HepG2 (cell line): Measurements from ENCODE around the gene STUB1. TPM values are rescaled to one million over a fixed set of nuclear protein-coding genes. Genes with fewer than 3 reads are reported as not detected.
A peak's percentile ranks its signal among the peaks of the same experiment; 100 is the strongest.

Experiments used
- ARNTL ChIP-seq: sonication (generic); formaldehyde crosslinking; IDR thresholded peaks from 2 replicates; pipeline ENCODE4 v1.4.0; 2020; ENCODE audit warnings: mild to moderate bottlenecking, missing genetic modification reagents
- EED ChIP-seq: sonication (generic); formaldehyde crosslinking; IDR thresholded peaks from 2 replicates; pipeline ENCODE4 v1.5.0; 2020; ENCODE audit warnings: mild to moderate bottlenecking, missing genetic modification reagents
- KDM3A ChIP-seq: IDR thresholded peaks from 2 replicates; pipeline ENCODE4 v1.6.1; 2018; ENCODE audit warnings: low read depth, missing compliant biosample characterization
- SNAI1 ChIP-seq: sonication (generic); formaldehyde crosslinking; IDR thresholded peaks from 2 replicates; pipeline ENCODE4 v1.5.0; 2020; ENCODE audit warnings: mild to moderate bottlenecking, missing genetic modification reagents, borderline replicate concordance
- SOX13 ChIP-seq, 3 experiments: fragments of 450-650 bp in 1 of 3; sonication (generic) in 1 of 3; formaldehyde crosslinking in 1 of 3; IDR thresholded peaks in 2 of 3; conservative IDR thresholded peaks in 1 of 3; 2 replicates each; pipeline versions ENCODE4 v1.5.0 to v1.6.1; 2016 to 2020; ENCODE audit warnings: antibody characterized with exemption in 1 of 3, mild to moderate bottlenecking in 1 of 3, missing compliant biosample characterization in 1 of 3, missing genetic modification reagents in 1 of 3, moderate library complexity in 1 of 3
- SPEN ChIP-seq: sonication (generic); formaldehyde crosslinking; IDR thresholded peaks from 2 replicates; pipeline ENCODE4 v1.5.1; 2020; ENCODE audit warnings: low read depth, mild to moderate bottlenecking, missing genetic modification reagents
- ZMYM2 ChIP-seq: sonication (generic); formaldehyde crosslinking; IDR thresholded peaks from 2 replicates; pipeline ENCODE4 v1.8.0; 2022; ENCODE audit warnings: mild to moderate bottlenecking, missing genetic modification reagents
- ZNF614 ChIP-seq: IDR thresholded peaks from 2 replicates; pipeline ENCODE4 v1.6.1; 2018; ENCODE audit warnings: missing biosample characterization, missing genetic modification reagents, inconsistent platforms, borderline replicate concordance
- ZNF616 ChIP-seq: sonication (generic); formaldehyde crosslinking; IDR thresholded peaks from 2 replicates; pipeline ENCODE4 v1.5.0; 2020; ENCODE audit warnings: low read depth, mild to moderate bottlenecking, missing genetic modification reagents
- polyA plus RNA-seq, 8 experiments: library from polyadenylated mRNA; depleted of rRNA in 3 of 8; stranded (reverse) in 7 of 8; unstranded in 1 of 8; fragments of >200 nt; fragmentation: Illumina TruSeq in 4 of 8; extraction: Trizol in 4 of 8; gene quantifications; 2 replicates each; pipeline versions ENCODE4 v1.2.1 to v1.2.3, GENCODE V29; 2011 to 2016; ENCODE audit warnings: low read depth in 4 of 8, missing spikeins in 1 of 8, mixed read lengths in 1 of 8; ENCODE audit not compliant: insufficient read depth in 1 of 8
- total RNA-seq, 5 experiments: library from RNA; depleted of rRNA; stranded (reverse); fragments of >200 nt; fragmentation: Illumina TruSeq; extraction: Trizol; gene quantifications; 2 replicates each; pipeline ENCODE4 v1.2.3, GENCODE V29; 2016; ENCODE audit warnings: low read depth in 1 of 5
- TF ChIP-seq, protein P1 (sequence below): sonication (generic); formaldehyde crosslinking; IDR thresholded peaks from 2 replicates; pipeline ENCODE4 v1.5.0; 2020; ENCODE audit warnings: missing genetic modification reagents
- TF ChIP-seq, protein P2 (sequence below): sonication (generic); formaldehyde crosslinking; IDR thresholded peaks from 2 replicates; pipeline ENCODE4 v1.8.1; 2022; ENCODE audit warnings: low read depth, mild to moderate bottlenecking, missing genetic modification reagents
- TF ChIP-seq, protein P3 (sequence below): sonication (generic); formaldehyde crosslinking; conservative IDR thresholded peaks from 2 replicates; pipeline ENCODE4 v1.4.0; 2020; ENCODE audit warnings: missing genetic modification reagents
- TF ChIP-seq, protein P4 (sequence below): IDR thresholded peaks from 2 replicates; pipeline ENCODE4 v1.6.1; 2018; ENCODE audit warnings: missing genetic modification reagents
- TF ChIP-seq, protein P5 (sequence below): sonication (generic); formaldehyde crosslinking; IDR thresholded peaks from 2 replicates; pipeline ENCODE4 v1.4.0; 2020; ENCODE audit warnings: mild to moderate bottlenecking, missing genetic modification reagents
- TF ChIP-seq, protein P6 (sequence below): fragments of 450-650 bp; IDR thresholded peaks from 2 replicates; pipeline ENCODE4 v1.6.1; 2017

Gene STUB1
- total and polyA plus RNA-seq, 2 of the 13 experiments (the other 11 are each of a cell fraction or from before 2014, with no cell fraction given) = 52.9 to 78.2 TPM

DNA sequence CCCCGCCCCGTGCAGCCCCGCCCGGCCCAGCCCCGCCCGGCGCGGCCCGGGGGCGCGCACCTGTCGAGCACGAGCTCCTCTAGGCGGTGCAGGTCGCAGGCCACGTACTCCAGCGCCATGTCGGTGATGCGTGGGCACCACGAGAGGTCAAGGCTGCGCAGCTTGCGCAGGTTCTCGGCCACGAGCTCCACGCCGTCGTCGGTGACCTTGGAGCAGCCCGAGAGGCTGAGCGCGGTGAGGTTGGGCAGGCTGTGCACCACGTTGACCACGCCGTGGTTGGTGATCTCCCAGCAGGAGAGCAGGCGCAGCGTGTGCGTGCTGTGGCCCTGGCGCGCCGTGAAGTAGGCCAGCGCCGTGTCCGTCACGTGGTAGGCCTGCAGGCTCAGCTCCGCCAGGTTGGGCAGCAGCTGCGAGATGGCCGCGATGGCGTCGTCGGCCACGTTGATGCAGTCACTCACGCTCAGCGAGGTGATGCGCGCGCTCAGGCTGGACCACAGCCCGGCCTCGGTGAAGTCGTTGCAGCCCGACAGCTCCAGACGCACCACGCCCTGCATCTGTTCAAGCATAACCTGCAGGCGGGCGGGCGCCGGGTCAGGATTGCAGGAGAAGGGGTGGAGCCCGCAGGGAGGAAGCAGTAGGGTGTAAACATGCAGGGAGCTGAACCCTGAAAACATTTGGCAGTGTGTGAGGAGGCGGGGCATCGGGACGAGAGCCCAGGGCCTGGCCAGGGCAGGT is 15.3 kb downstream of the STUB1 start (continued):
- TF ChIP-seq SOX13 (IDR thresholded peaks at IDR 0.05) (no peak), SOX13 (CRISPR knock-in tag; conservative IDR thresholded peaks at IDR 0.05 in 1 of 2, IDR thresholded peaks at IDR 0.05 in 1 of 2) (no peak), SPEN (CRISPR knock-in tag) (peak; percentile 37; the same call in 1 of the 2 replicates), SNAI1 (CRISPR knock-in tag) (no peak), ZMYM2 (CRISPR knock-in tag) (0 out of 2 replicates have a peak, but pooled peaks have one; percentile 28), ZNF614 (CRISPR knock-in tag) (no peak), EED (CRISPR knock-in tag) (peak; percentile 88; the same call in 1 of the 2 replicates), KDM3A (peak; percentile 75; the same call in 1 of the 2 replicates), ZNF616 (no peak), ARNTL (CRISPR knock-in tag) (0 out of 2 replicates have a peak, but pooled peaks have one; percentile 21)
- TF ChIP-seq, protein P1, sequence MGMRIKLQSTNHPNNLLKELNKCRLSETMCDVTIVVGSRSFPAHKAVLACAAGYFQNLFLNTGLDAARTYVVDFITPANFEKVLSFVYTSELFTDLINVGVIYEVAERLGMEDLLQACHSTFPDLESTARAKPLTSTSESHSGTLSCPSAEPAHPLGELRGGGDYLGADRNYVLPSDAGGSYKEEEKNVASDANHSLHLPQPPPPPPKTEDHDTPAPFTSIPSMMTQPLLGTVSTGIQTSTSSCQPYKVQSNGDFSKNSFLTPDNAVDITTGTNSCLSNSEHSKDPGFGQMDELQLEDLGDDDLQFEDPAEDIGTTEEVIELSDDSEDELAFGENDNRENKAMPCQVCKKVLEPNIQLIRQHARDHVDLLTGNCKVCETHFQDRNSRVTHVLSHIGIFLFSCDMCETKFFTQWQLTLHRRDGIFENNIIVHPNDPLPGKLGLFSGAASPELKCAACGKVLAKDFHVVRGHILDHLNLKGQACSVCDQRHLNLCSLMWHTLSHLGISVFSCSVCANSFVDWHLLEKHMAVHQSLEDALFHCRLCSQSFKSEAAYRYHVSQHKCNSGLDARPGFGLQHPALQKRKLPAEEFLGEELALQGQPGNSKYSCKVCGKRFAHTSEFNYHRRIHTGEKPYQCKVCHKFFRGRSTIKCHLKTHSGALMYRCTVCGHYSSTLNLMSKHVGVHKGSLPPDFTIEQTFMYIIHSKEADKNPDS (CRISPR knock-in tag) = peak; percentile 65; the same call in 1 of the 2 replicates
- TF ChIP-seq, protein P2, sequence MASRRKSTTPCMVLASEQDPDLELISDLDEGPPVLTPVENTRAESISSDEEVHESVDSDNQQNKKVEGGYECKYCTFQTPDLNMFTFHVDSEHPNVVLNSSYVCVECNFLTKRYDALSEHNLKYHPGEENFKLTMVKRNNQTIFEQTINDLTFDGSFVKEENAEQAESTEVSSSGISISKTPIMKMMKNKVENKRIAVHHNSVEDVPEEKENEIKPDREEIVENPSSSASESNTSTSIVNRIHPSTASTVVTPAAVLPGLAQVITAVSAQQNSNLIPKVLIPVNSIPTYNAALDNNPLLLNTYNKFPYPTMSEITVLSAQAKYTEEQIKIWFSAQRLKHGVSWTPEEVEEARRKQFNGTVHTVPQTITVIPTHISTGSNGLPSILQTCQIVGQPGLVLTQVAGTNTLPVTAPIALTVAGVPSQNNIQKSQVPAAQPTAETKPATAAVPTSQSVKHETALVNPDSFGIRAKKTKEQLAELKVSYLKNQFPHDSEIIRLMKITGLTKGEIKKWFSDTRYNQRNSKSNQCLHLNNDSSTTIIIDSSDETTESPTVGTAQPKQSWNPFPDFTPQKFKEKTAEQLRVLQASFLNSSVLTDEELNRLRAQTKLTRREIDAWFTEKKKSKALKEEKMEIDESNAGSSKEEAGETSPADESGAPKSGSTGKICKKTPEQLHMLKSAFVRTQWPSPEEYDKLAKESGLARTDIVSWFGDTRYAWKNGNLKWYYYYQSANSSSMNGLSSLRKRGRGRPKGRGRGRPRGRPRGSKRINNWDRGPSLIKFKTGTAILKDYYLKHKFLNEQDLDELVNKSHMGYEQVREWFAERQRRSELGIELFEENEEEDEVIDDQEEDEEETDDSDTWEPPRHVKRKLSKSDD = peak; percentile 88; the same call in 1 of the 2 replicates
- TF ChIP-seq, protein P3, sequence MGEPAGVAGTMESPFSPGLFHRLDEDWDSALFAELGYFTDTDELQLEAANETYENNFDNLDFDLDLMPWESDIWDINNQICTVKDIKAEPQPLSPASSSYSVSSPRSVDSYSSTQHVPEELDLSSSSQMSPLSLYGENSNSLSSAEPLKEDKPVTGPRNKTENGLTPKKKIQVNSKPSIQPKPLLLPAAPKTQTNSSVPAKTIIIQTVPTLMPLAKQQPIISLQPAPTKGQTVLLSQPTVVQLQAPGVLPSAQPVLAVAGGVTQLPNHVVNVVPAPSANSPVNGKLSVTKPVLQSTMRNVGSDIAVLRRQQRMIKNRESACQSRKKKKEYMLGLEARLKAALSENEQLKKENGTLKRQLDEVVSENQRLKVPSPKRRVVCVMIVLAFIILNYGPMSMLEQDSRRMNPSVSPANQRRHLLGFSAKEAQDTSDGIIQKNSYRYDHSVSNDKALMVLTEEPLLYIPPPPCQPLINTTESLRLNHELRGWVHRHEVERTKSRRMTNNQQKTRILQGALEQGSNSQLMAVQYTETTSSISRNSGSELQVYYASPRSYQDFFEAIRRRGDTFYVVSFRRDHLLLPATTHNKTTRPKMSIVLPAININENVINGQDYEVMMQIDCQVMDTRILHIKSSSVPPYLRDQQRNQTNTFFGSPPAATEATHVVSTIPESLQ (CRISPR knock-in tag) = no peak
- TF ChIP-seq, protein P4, sequence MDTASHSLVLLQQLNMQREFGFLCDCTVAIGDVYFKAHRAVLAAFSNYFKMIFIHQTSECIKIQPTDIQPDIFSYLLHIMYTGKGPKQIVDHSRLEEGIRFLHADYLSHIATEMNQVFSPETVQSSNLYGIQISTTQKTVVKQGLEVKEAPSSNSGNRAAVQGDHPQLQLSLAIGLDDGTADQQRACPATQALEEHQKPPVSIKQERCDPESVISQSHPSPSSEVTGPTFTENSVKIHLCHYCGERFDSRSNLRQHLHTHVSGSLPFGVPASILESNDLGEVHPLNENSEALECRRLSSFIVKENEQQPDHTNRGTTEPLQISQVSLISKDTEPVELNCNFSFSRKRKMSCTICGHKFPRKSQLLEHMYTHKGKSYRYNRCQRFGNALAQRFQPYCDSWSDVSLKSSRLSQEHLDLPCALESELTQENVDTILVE (CRISPR knock-in tag) = 0 out of 2 replicates have a peak, but pooled peaks have one; percentile 24
- TF ChIP-seq, protein P5, sequence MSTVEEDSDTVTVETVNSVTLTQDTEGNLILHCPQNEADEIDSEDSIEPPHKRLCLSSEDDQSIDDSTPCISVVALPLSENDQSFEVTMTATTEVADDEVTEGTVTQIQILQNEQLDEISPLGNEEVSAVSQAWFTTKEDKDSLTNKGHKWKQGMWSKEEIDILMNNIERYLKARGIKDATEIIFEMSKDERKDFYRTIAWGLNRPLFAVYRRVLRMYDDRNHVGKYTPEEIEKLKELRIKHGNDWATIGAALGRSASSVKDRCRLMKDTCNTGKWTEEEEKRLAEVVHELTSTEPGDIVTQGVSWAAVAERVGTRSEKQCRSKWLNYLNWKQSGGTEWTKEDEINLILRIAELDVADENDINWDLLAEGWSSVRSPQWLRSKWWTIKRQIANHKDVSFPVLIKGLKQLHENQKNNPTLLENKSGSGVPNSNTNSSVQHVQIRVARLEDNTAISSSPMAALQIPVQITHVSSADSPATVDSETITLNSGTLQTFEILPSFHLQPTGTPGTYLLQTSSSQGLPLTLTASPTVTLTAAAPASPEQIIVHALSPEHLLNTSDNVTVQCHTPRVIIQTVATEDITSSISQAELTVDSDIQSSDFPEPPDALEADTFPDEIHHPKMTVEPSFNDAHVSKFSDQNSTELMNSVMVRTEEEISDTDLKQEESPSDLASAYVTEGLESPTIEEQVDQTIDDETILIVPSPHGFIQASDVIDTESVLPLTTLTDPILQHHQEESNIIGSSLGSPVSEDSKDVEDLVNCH (CRISPR knock-in tag) = no peak
- TF ChIP-seq, protein P6, sequence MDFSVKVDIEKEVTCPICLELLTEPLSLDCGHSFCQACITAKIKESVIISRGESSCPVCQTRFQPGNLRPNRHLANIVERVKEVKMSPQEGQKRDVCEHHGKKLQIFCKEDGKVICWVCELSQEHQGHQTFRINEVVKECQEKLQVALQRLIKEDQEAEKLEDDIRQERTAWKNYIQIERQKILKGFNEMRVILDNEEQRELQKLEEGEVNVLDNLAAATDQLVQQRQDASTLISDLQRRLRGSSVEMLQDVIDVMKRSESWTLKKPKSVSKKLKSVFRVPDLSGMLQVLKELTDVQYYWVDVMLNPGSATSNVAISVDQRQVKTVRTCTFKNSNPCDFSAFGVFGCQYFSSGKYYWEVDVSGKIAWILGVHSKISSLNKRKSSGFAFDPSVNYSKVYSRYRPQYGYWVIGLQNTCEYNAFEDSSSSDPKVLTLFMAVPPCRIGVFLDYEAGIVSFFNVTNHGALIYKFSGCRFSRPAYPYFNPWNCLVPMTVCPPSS = no peak
